Spleen (tissue), 11 donors: ENCODE measurements around the gene TUBB6. TPM values are rescaled to one million over a fixed set of nuclear protein-coding genes. Genes with fewer than 3 reads are reported as not detected.

Source experiments
- DNase-seq: peaks from one replicate; pipeline ENCODE4 v3.0.0-alpha.2; 2020
- H3K27ac ChIP-seq, 8 donors: fragments of 200-600 bp; sonication (generic) in 7 of 8; 1 replicate in 4 of 8; 2 replicates in 4 of 8; pipeline versions ENCODE4 v1.5.0 to v1.8.0; 2016 to 2021; ENCODE audit warnings: inconsistent platforms in 4 of 8, mild to moderate bottlenecking in 4 of 8, moderate library complexity in 1 of 8
- H3K27me3 ChIP-seq, 7 donors: fragments of 200-600 bp; sonication (generic) in 6 of 7; replicated peaks in 1 of 7; 1 replicate in 4 of 7; 2 replicates in 3 of 7; pipeline versions ENCODE4 v1.5.0 to v1.8.0; 2016 to 2021; ENCODE audit warnings: inconsistent platforms in 3 of 7, mild to moderate bottlenecking in 1 of 7
- H3K36me3 ChIP-seq, 6 donors: fragments of 200-600 bp; sonication (generic) in 5 of 6; 1 replicate in 4 of 6; 2 replicates in 2 of 6; pipeline versions ENCODE4 v1.5.0 to v1.8.0; 2016 to 2021; ENCODE audit warnings: inconsistent platforms in 2 of 6
- H3K4me1 ChIP-seq, 6 donors: fragments of 200-600 bp; sonication (generic) in 5 of 6; 1 replicate in 3 of 6; 2 replicates in 3 of 6; pipeline versions ENCODE4 v1.5.0 to v1.8.0; 2016 to 2021; ENCODE audit warnings: inconsistent platforms in 3 of 6
- H3K4me3 ChIP-seq, 8 donors: fragments of 200-600 bp; sonication (generic) in 7 of 8; 1 replicate in 4 of 8; 2 replicates in 4 of 8; pipeline versions ENCODE4 v1.5.0 to v1.8.0; 2016 to 2021; ENCODE audit warnings: inconsistent platforms in 4 of 8, mild to moderate bottlenecking in 4 of 8, moderate library complexity in 2 of 8
- H3K9me3 ChIP-seq, 8 donors: fragments of 200-600 bp; sonication (generic) in 7 of 8; 1 replicate in 4 of 8; 2 replicates in 4 of 8; pipeline versions ENCODE4 v1.5.0 to v1.8.0; 2016 to 2021; ENCODE audit warnings: inconsistent platforms in 4 of 8
- CTCF ChIP-seq, 11 experiments: fragments of 200-600 bp in 7 of 11; fragments of 450-650 bp in 4 of 11; sonication (generic) in 4 of 11; IDR thresholded peaks in 8 of 11; conservative IDR thresholded peaks in 3 of 11; 1 replicate in 7 of 11; 2 replicates in 4 of 11; pipeline versions ENCODE4 v1.4.0 to v1.8.0; 2016 to 2021; ENCODE audit warnings: antibody characterized with exemption in 11 of 11, inconsistent platforms in 4 of 11, mild to moderate bottlenecking in 1 of 11
- POLR2A ChIP-seq, 3 donors: fragments of 450-650 bp; IDR thresholded peaks; one replicate each; pipeline ENCODE4 v1.5.1; 2017; ENCODE audit warnings: antibody characterized with exemption in 3 of 3, mild to moderate bottlenecking in 1 of 3
- POLR2AphosphoS5 ChIP-seq, 3 donors: sonication (generic); formaldehyde crosslinking; IDR thresholded peaks; one replicate each; pipeline ENCODE4 v1.5.1; 2017; ENCODE audit warnings: antibody characterized with exemption in 3 of 3
- WGBS, 5 donors: extraction: QIAGEN DNeasy Blood & Tissue Kit in 3 of 5; methylation state at CpG; one replicate each; pipeline versions ENCODE4 v1.1.5 to v1.1.7; 2013 to 2018; 5-methylcytosine and 5-hydroxymethylcytosine counted together
- intact Hi-C: fragments of 100-400 bp; cut with DNase I; formaldehyde crosslinking; loops from one replicate; pipeline ENCODE4 v1.15.0; 2023; ENCODE audit warnings: low total_unique reads
- polyA plus RNA-seq, 3 donors: library from polyadenylated mRNA; stranded (reverse); fragments of 200-250 nt; gene quantifications; one replicate each; pipeline ENCODE4 v1.2.1, GENCODE V29; 2013
- total RNA-seq, 7 donors: library from RNA; depleted of rRNA in 3 of 7; stranded (reverse); fragments of >200 nt in 3 of 7; fragmentation: NEBNext Ultra II Directional in 4 of 7; extraction: Animal tissue kit (Norgen Biotek cat#: 25700) in 4 of 7; gene quantifications; one replicate each; pipeline versions ENCODE4 v1.1.0 to v1.2.1, GENCODE V29; 2016 to 2021
- donor health status: healthy with polysubstance abuse.
- donor health status: DM: no; HTN: no; CAD: no; lungs with moderate emphysema.
- donor health status: DM: no; HTN: no; CAD: no.
- donor health status: Bipolar disorder and iron deficiency.
- donor health status: healthy.
- donor health status: DM: no; HTN: no; CAD: no.
- donor health status: DM: yes; HTN: yes; CAD: no.

Gene TUBB6
- total and polyA plus RNA-seq, 10 donors, result 29.0 to 65.6 (median 40.3) TPM

DNA sequence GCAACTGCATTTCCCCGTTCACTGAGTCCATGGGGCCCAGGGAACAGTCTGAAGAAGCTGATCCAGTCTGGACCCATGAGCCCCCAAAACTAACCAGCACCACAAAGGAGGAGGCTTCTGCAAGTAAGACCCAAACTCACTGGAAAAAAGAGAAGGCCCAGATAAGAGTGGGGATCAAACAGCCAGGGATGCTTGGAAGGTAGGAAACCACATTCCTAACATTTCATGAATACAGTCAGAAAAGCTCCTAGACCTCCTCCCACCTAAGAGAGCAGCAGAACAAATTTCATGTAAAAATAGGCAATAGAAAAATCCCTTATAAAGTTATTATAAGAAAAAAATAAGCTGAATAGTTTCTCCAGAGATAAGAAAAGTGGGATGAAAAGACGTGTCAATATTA lies 30.3 kb downstream of the TUBB6 start:
- H3K36me3 ChIP-seq, result peaks cover 2 to 100% (median 74%) of the 10 kb centered on the region in 6 donors
- no peaks in the 10 kb centered on the region for H3K9me3 ChIP-seq
- H3K27ac ChIP-seq, result no peak overlapping the region
- TF ChIP-seq POLR2AphosphoS5 (IDR thresholded peaks at IDR 0.05) (no peak), POLR2A (IDR thresholded peaks at IDR 0.05) (no peak), CTCF (IDR thresholded peaks at IDR 0.05 in 8 of 11, conservative IDR thresholded peaks at IDR 0.05 in 3 of 11) (no peak)
- 90 to 99% (median 94%) methylated on average over 2 of the region's 2 CpGs for WGBS, 5 donors
- no peak overlapping the region for H3K4me3 ChIP-seq
- H3K4me1 ChIP-seq, result no peaks in the 10 kb centered on the region
- no peaks in the 10 kb centered on the region for H3K27me3 ChIP-seq
- no peak for DNase-seq
- intact Hi-C loops, result no loop called here

GRCh38 chr18:12340945-12341660 lies 33.1 kb downstream of the TUBB6 start:
- Histone ChIP-seq H3K36me3 (peaks cover 2 to 100% (median 76%) of the 10 kb centered on the region in 6 donors), H3K27ac (no peak overlapping the region), H3K4me3 (no peak overlapping the region), H3K27me3 (no peaks in the 10 kb centered on the region), H3K9me3 (no peaks in the 10 kb centered on the region), H3K4me1 (no peaks in the 10 kb centered on the region)
- 74 to 93% (median 91%) methylated on average over 5 of the region's 5 CpGs for WGBS, 5 donors
- TF ChIP-seq POLR2A (IDR thresholded peaks at IDR 0.05) (no peak), POLR2AphosphoS5 (IDR thresholded peaks at IDR 0.05) (no peak), CTCF (IDR thresholded peaks at IDR 0.05 in 8 of 11, conservative IDR thresholded peaks at IDR 0.05 in 3 of 11) (no peak)
- DNase-seq, result no peak
- intact Hi-C loops, result no loop called here

DNA sequence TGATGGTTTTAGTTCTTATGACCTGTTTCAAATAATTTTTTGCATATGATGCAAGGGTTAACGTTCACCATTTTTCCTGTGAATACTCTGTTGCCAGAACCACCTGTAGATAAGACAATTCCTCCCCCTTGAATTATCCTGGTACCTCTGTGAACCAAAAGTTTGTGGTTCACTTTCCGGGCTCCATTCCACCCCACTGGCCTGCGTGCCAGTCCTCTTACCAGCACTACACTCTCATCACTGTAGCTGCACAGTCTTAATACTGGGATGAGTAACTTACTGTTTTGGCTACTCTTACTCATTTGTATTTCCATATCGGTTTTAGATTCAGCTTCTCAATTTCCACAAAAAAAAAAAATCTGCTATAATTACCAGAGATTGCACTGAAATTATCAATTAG lies 34.6 kb downstream of the TUBB6 start:
- WGBS, 5 donors, result 95 to 98% (median 95%) methylated on average over 4 of the region's 4 CpGs
- intact Hi-C loops, result no loop called here
- Histone ChIP-seq H3K9me3 (no peaks in the 10 kb centered on the region), H3K27me3 (no peaks in the 10 kb centered on the region), H3K4me3 (no peak overlapping the region), H3K36me3 (peaks cover 2 to 100% (median 80%) of the 10 kb centered on the region in 6 donors), H3K27ac (no peak overlapping the region), H3K4me1 (no peaks in the 10 kb centered on the region)
- TF ChIP-seq POLR2AphosphoS5 (IDR thresholded peaks at IDR 0.05) (no peak), POLR2A (IDR thresholded peaks at IDR 0.05) (no peak), CTCF (IDR thresholded peaks at IDR 0.05 in 8 of 11, conservative IDR thresholded peaks at IDR 0.05 in 3 of 11) (no peak)
- no peak for DNase-seq

DNA sequence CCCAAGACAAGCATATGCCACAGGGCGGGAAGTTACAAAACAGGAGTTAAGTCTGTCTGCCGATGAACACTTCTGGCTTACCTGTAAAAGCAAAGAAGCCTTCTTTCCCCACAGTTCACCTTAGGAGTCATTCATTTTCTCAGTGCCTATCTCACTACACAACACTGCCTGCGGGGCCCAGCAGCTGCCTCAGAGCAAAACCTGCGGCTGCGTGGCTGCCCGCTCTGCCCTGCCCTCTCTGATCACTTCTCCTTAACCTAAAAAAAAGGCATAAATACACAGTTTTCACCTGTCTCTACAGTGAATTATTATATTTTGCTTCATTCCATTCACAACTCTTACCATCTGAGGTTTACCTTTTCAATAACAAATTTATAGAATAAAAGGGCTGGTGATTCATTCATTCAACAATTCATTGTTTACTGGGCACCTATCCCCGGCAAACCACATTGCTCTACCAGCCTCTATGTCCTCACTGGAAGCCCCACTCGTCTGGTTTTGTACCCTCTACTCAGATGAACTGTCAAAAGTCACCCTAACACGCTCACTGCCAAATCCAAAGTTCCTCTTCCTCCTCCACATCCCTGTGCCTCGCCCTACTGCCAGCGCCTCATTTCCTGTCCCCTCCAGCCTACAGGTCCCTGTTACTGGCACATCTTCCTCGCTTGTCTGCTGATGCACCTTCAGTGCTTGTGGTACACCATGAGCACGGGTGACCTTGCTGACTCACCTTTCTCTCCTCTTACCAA lies 37.6 kb downstream of the TUBB6 start:
- intact Hi-C loops, result no loop called here
- H3K27me3 ChIP-seq, result no peaks in the 10 kb centered on the region
- no peak overlapping the region for H3K4me3 ChIP-seq
- TF ChIP-seq POLR2A (IDR thresholded peaks at IDR 0.05) (no peak), CTCF (IDR thresholded peaks at IDR 0.05 in 8 of 11, conservative IDR thresholded peaks at IDR 0.05 in 3 of 11) (no peak), POLR2AphosphoS5 (IDR thresholded peaks at IDR 0.05) (no peak)
- no peaks in the 10 kb centered on the region for H3K9me3 ChIP-seq
- H3K27ac ChIP-seq, result no peak overlapping the region
- H3K36me3 ChIP-seq, result peaks cover 5 to 100% (median 91%) of the 10 kb centered on the region in 6 donors
- 78 to 88% (median 87%) methylated on average over 13 of the region's 13 CpGs for WGBS, 5 donors
- H3K4me1 ChIP-seq, result no peaks in the 10 kb centered on the region
- DNase-seq, result no peak
